ENCODE data around the gene SLC18A3. TPM values are rescaled to one million over a fixed set of nuclear protein-coding genes. Genes with fewer than 3 reads are reported as not detected.

The SLC18A3 gene
- total and polyA plus RNA-seq, 5 donors from 2014 or later, result not detected

DNA sequence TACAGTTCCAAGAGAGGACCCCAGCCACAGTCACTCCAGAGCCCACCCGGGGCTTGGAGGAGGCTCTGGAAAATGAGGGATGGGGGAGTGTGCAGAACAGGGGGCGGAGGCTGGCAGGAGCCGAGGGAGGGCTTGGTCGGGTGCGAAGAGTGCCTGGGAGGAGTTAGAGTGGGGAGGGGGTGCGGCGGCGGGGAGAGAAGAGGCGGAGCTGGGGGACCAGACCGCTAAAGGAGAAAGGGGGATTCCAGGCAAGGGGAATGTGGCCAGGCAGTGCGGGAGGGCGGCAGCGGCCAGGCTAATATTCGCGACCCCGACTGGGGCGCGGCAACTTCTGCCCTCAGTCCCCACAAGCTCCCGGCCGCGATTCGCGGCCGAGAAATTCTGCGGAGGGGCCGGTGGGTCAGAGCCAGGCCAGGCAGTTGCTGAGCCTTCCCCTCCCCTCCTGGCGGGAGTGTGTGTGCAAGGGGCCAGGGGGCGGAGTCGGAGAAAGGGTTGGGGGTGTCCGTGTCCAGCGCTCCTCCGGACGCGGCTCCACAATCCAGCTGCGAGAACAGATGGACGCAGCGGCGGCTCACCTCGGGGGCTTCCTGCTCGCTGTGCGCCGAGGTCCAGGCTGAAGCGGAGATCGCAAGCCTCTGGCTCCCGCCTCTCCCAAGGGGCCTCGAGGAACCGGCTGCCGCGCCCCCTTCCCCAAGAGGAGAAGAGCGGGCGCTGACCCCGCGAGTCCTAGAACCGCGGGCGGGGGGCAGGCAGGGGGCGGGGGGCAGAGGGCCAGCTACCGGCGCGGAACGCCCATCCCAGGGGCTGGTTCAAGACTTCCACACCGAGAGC lies 612 bp upstream of the SLC18A3 start:
- H3K4me1 Mint-ChIP-seq, result peaks cover 0 to 12% (median 5%) of the 10 kb centered on the region in 4 donors
- Histone ChIP-seq H3K9me3 (ENCODE audit: control insufficient read depth in 2 of 2, low read length in 2 of 2) (no peaks in the 10 kb centered on the region), H3K4me3 (ENCODE audit: low read depth, low read length) (no peak overlapping the region), H3K36me3 (ENCODE audit: control insufficient read depth, insufficient read depth, low read length) (no peaks in the 10 kb centered on the region), H3K27ac (ENCODE audit: insufficient read depth, low read length, poor library complexity, severe bottlenecking) (no peak overlapping the region), H3K4me1 (ENCODE audit: control insufficient read depth, insufficient read depth, low read length, poor library complexity, severe bottlenecking) (no peaks in the 10 kb centered on the region), H3K27me3 (ENCODE audit: control insufficient read depth, insufficient read depth, low read length) (peaks cover 11% of the 10 kb centered on the region)
- no peak for DNase-seq
- H3K9me3 Mint-ChIP-seq, result peaks cover 0 to 12% (median 4%) of the 10 kb centered on the region in 7 donors
- peaks cover 68% of the 10 kb centered on the region for H3K27me3 Mint-ChIP-seq
- no peak overlapping the region for H3K4me3 Mint-ChIP-seq
- no peak for ATAC-seq (ENCODE audit: low read depth in 2 of 2)
- H3K27ac Mint-ChIP-seq, result no peak overlapping the region
- H3K36me3 Mint-ChIP-seq, result no peaks in the 10 kb centered on the region

DNA sequence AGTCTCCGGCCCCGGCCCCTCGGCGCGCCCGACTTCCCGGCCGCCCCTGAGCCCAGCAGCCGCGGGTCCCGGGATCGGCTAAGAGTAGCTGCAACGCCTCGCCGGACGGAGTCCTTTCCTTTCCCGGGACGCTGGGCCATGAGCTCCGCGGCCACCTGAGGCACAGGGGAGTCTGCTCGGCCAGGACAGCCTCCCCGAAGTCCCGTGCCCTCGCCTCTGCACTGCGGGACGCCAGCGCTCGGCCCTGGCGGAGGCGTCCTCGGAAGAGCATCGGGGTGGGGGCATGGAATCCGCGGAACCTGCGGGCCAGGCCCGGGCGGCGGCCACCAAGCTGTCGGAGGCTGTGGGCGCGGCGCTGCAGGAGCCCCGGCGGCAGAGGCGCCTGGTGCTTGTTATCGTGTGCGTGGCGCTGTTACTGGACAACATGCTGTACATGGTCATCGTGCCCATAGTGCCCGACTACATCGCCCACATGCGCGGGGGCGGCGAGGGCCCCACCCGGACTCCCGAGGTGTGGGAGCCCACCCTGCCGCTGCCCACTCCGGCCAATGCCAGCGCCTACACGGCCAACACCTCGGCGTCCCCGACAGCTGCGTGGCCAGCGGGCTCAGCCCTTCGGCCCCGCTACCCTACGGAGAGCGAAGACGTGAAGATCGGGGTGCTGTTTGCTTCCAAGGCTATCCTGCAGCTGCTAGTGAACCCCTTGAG lies 502 bp downstream of the SLC18A3 start:
- DNase-seq (no peak), ATAC-seq (ENCODE audit: low read depth in 2 of 2) (no peak)
- Mint-ChIP-seq H3K27ac (peak overlapping the region in 1 of 3 donors; percentile 14), H3K4me3 (no peak overlapping the region), H3K27me3 (peaks cover 67% of the 10 kb centered on the region), H3K36me3 (no peaks in the 10 kb centered on the region), H3K9me3 (peaks cover 0 to 11% (median 3%) of the 10 kb centered on the region in 7 donors), H3K4me1 (peaks cover 0 to 12% (median 3%) of the 10 kb centered on the region in 4 donors)
- H3K27ac ChIP-seq (ENCODE audit: insufficient read depth, low read length, poor library complexity, severe bottlenecking), result no peak overlapping the region
- H3K4me1 ChIP-seq (ENCODE audit: control insufficient read depth, insufficient read depth, low read length, poor library complexity, severe bottlenecking), result no peaks in the 10 kb centered on the region
- H3K27me3 ChIP-seq (ENCODE audit: control insufficient read depth, insufficient read depth, low read length), result peaks cover 15% of the 10 kb centered on the region
- no peaks in the 10 kb centered on the region for H3K9me3 ChIP-seq (ENCODE audit: control insufficient read depth in 2 of 2, low read length in 2 of 2)
- no peaks in the 10 kb centered on the region for H3K36me3 ChIP-seq (ENCODE audit: control insufficient read depth, insufficient read depth, low read length)
- no peak overlapping the region for H3K4me3 ChIP-seq (ENCODE audit: low read depth, low read length)

DNA sequence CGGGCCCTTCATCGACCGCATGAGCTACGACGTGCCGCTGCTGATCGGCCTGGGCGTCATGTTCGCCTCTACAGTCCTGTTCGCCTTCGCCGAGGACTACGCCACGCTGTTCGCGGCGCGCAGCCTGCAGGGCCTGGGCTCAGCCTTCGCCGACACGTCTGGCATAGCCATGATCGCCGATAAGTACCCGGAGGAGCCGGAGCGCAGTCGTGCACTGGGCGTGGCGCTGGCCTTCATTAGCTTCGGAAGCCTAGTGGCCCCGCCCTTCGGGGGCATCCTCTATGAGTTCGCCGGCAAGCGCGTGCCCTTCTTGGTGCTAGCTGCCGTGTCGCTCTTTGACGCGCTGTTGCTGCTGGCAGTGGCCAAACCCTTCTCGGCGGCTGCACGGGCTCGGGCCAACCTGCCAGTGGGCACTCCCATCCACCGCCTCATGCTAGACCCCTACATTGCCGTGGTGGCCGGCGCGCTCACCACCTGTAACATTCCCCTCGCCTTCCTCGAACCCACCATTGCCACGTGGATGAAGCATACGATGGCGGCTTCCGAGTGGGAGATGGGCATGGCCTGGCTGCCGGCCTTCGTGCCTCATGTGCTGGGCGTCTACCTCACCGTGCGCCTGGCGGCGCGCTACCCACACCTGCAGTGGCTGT lies 1.2 kb downstream of the SLC18A3 start:
- H3K4me3 Mint-ChIP-seq, result peak overlapping the region in 1 of 4 donors; percentile 27
- Histone ChIP-seq H3K9me3 (ENCODE audit: control insufficient read depth in 2 of 2, low read length in 2 of 2) (no peaks in the 10 kb centered on the region), H3K27ac (ENCODE audit: insufficient read depth, low read length, poor library complexity, severe bottlenecking) (no peak overlapping the region), H3K36me3 (ENCODE audit: control insufficient read depth, insufficient read depth, low read length) (no peaks in the 10 kb centered on the region), H3K4me3 (ENCODE audit: low read depth, low read length) (no peak overlapping the region), H3K27me3 (ENCODE audit: control insufficient read depth, insufficient read depth, low read length) (peaks cover 15% of the 10 kb centered on the region), H3K4me1 (ENCODE audit: control insufficient read depth, insufficient read depth, low read length, poor library complexity, severe bottlenecking) (no peaks in the 10 kb centered on the region)
- DNase-seq (no peak), ATAC-seq (ENCODE audit: low read depth in 2 of 2) (no peak)
- H3K36me3 Mint-ChIP-seq, result no peaks in the 10 kb centered on the region
- peaks cover 0 to 15% (median 3%) of the 10 kb centered on the region in 4 donors for H3K4me1 Mint-ChIP-seq
- peaks cover 74% of the 10 kb centered on the region for H3K27me3 Mint-ChIP-seq
- no peak overlapping the region for H3K27ac Mint-ChIP-seq
- H3K9me3 Mint-ChIP-seq, result peaks cover 0 to 11% (median 3%) of the 10 kb centered on the region in 7 donors

DNA sequence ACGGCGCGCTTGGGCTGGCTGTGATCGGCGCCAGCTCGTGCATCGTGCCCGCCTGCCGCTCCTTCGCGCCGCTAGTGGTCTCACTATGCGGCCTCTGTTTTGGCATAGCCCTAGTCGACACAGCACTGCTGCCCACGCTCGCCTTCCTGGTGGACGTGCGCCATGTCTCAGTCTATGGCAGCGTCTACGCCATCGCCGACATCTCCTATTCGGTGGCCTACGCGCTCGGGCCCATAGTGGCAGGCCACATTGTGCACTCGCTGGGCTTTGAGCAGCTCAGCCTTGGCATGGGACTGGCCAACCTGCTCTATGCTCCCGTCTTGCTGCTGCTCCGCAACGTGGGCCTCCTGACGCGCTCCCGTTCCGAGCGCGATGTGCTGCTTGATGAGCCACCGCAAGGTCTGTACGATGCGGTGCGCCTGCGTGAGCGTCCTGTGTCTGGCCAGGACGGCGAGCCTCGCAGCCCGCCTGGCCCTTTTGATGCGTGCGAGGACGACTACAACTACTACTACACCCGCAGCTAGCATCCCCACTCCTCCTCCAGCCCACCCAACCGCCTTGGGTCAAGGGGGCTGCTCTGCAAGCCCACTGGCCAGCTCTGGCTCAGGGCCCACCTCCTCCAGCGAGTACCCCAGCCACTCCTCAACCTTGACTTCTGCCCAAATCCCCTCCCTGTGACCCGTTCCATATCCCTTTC lies 1.9 kb downstream of the SLC18A3 start:
- DNase-seq, result no peak
- H3K4me1 Mint-ChIP-seq, result peaks cover 0 to 14% (median 0%) of the 10 kb centered on the region in 4 donors
- peak overlapping the region in 2 of 4 donors; percentile 31 to 61 for H3K4me3 Mint-ChIP-seq
- no peak overlapping the region for H3K27ac ChIP-seq (ENCODE audit: insufficient read depth, low read length, poor library complexity, severe bottlenecking)
- no peaks in the 10 kb centered on the region for H3K4me1 ChIP-seq (ENCODE audit: control insufficient read depth, insufficient read depth, low read length, poor library complexity, severe bottlenecking)
- peaks cover 15% of the 10 kb centered on the region for H3K27me3 ChIP-seq (ENCODE audit: control insufficient read depth, insufficient read depth, low read length)
- H3K36me3 Mint-ChIP-seq, result no peaks in the 10 kb centered on the region
- H3K9me3 Mint-ChIP-seq, result peaks cover 0 to 11% (median 2%) of the 10 kb centered on the region in 7 donors
- no peaks in the 10 kb centered on the region for H3K36me3 ChIP-seq (ENCODE audit: control insufficient read depth, insufficient read depth, low read length)
- H3K27ac Mint-ChIP-seq, result no peak overlapping the region
- peaks cover 75% of the 10 kb centered on the region for H3K27me3 Mint-ChIP-seq
- ATAC-seq (ENCODE audit: low read depth in 2 of 2), result no peak
- H3K4me3 ChIP-seq (ENCODE audit: low read depth, low read length), result no peak overlapping the region
- no peaks in the 10 kb centered on the region for H3K9me3 ChIP-seq (ENCODE audit: control insufficient read depth in 2 of 2, low read length in 2 of 2)

DNA sequence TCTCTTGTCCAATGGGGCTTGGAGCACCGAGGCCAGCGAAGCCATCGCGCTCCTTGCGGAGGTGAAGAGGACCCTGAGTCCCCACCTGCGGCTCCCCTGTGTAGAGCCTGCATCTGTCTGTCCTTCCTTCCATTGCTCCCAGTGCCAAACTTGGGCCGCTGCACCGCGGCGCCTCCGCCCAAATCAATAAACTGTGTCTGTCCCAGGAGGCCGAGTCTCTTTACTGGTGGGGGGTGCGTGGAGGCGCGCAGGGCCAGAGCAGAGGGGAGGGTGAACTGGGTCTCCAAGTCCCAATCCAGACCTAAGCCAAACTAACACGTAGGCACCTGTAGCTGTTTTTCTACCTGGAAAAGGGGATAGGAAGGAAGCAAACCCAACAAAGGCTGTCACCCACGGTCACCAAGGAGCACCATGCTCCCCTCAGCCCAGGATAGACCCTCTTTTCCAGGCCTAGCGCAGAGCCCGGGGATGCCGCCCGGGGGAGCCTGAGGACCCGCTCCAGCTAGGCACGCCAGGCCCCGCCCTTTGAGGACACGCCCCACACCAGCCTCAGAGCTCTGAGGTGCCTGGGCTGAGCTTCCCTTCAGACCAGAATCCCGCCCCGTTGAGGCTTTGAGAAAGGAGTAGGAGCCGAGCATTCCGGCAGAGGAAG lies 2.5 kb downstream of the SLC18A3 start:
- Mint-ChIP-seq H3K4me1 (peaks cover 0 to 14% (median 0%) of the 10 kb centered on the region in 4 donors), H3K27ac (no peak overlapping the region), H3K9me3 (peaks cover 0 to 11% (median 2%) of the 10 kb centered on the region in 7 donors), H3K27me3 (peaks cover 73% of the 10 kb centered on the region), H3K4me3 (no peak overlapping the region), H3K36me3 (no peaks in the 10 kb centered on the region)
- H3K27me3 ChIP-seq (ENCODE audit: control insufficient read depth, insufficient read depth, low read length), result peaks cover 14% of the 10 kb centered on the region
- no peaks in the 10 kb centered on the region for H3K36me3 ChIP-seq (ENCODE audit: control insufficient read depth, insufficient read depth, low read length)
- H3K4me1 ChIP-seq (ENCODE audit: control insufficient read depth, insufficient read depth, low read length, poor library complexity, severe bottlenecking), result no peaks in the 10 kb centered on the region
- H3K4me3 ChIP-seq (ENCODE audit: low read depth, low read length), result no peak overlapping the region
- DNase-seq, result no peak
- H3K27ac ChIP-seq (ENCODE audit: insufficient read depth, low read length, poor library complexity, severe bottlenecking), result no peak overlapping the region
- ATAC-seq (ENCODE audit: low read depth in 2 of 2), result no peak
- no peaks in the 10 kb centered on the region for H3K9me3 ChIP-seq (ENCODE audit: control insufficient read depth in 2 of 2, low read length in 2 of 2)

DNA sequence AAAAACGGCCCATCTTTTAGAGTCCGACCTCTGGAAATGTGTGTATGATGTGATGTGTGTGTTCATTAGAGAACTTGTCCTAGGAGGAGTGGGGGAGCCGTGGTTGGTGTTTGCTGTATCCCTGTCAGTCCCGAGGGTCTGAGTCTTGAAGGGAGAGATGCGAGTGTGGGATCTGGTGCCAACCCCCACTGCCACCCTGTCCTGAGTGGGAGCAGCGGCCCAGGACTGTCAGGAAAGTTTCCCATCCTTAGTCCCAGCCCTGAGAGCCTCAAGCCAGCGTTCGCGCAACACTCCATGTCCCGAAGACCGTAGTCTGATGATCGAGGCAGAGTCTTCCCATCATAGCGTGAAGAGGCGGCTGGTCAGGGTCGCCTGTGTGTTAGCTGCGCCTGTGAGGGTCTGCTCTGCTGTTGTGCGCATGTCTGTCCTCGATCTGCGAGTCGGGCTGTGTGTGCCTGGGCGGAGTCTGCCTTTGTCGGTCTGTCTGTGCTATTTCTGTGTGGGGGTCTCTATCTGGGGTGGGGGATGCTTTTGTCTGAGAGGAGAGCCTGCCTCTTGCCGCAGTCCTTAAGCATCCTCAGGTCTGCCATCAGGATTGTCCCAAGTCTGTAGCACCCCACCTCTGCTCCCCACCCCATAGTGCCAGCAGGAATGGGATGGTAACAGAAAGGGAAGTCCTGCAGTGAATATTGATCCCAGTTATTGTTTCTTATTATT lies 3.2 kb downstream of the SLC18A3 start:
- Mint-ChIP-seq H3K36me3 (no peaks in the 10 kb centered on the region), H3K27ac (no peak overlapping the region), H3K9me3 (peaks cover 0 to 11% (median 2%) of the 10 kb centered on the region in 7 donors), H3K4me3 (no peak overlapping the region), H3K4me1 (peaks cover 0 to 13% (median 0%) of the 10 kb centered on the region in 4 donors), H3K27me3 (peaks cover 72% of the 10 kb centered on the region)
- no peak overlapping the region for H3K4me3 ChIP-seq (ENCODE audit: low read depth, low read length)
- DNase-seq (no peak), ATAC-seq (ENCODE audit: low read depth in 2 of 2) (no peak)
- H3K36me3 ChIP-seq (ENCODE audit: control insufficient read depth, insufficient read depth, low read length), result no peaks in the 10 kb centered on the region
- H3K9me3 ChIP-seq (ENCODE audit: control insufficient read depth in 2 of 2, low read length in 2 of 2), result no peaks in the 10 kb centered on the region
- no peaks in the 10 kb centered on the region for H3K4me1 ChIP-seq (ENCODE audit: control insufficient read depth, insufficient read depth, low read length, poor library complexity, severe bottlenecking)
- H3K27me3 ChIP-seq (ENCODE audit: control insufficient read depth, insufficient read depth, low read length), result peaks cover 11% of the 10 kb centered on the region
- H3K27ac ChIP-seq (ENCODE audit: insufficient read depth, low read length, poor library complexity, severe bottlenecking), result no peak overlapping the region

Measured in CD4-positive, CD25-positive, alpha-beta regulatory T cell (primary cell).